ENCODE measurements around the gene C17orf58. TPM values are rescaled to one million over a fixed set of nuclear protein-coding genes. Genes with fewer than 3 reads are reported as not detected.
"Not testable (repeated sequence)": the region's sequence is repeated elsewhere in the genome, so short reads cannot be mapped to it uniquely, and the experiment has no call there.

C17orf58 gene
- total RNA-seq, result 20.9 and 32.7 TPM in 2 replicates

- peak; percentile 35 to 50 for DNase-seq (ENCODE audit: low read depth in 2 of 2)
Observed at GRCh38 chr17:67996301-67997171, at the start of gene C17orf58. Gene C17orf58 (minus strand): TSS chr17:67996469. CDS start chr17:67996198, 271 bp downstream.

- DNase-seq (ENCODE audit: low read depth in 2 of 2), result peak; percentile 57 to 71
Observed at GRCh38 chr17:68036304-68037147, 40.3 kb upstream of the C17orf58 start.

- peak; percentile 98 to 99 for DNase-seq (ENCODE audit: low read depth in 2 of 2)
Observed at GRCh38 chr17:68035523-68036303, 39.4 kb upstream of the C17orf58 start, which contains the start of gene KPNA2. Gene KPNA2 (plus strand): TSS chr17:68035735. CDS start chr17:68037133, 1,398 bp downstream.

- no peak for DNase-seq (ENCODE audit: low read depth in 2 of 2)
Observed at GRCh38 chr17:68035131-68035522, 38.9 kb upstream of the C17orf58 start.

- no peak for DNase-seq (ENCODE audit: low read depth in 2 of 2)
Observed at GRCh38 chr17:68034452-68034776, 38.1 kb upstream of the C17orf58 start.

GRCh38 chr17:68033636-68034451, 37.6 kb upstream of the C17orf58 start:
- peak; percentile 49 to 63 for DNase-seq (ENCODE audit: low read depth in 2 of 2)

GRCh38 chr17:68029512-68030215, 33.4 kb upstream of the C17orf58 start:
- DNase-seq (ENCODE audit: low read depth in 2 of 2), result no peak

- DNase-seq (ENCODE audit: low read depth in 2 of 2), result not testable (repeated sequence)
Observed at GRCh38 chr17:68022547-68022946, 26.3 kb upstream of the C17orf58 start.

GRCh38 chr17:68021963-68022362, 25.7 kb upstream of the C17orf58 start:
- no peak for DNase-seq (ENCODE audit: low read depth in 2 of 2)

- not testable (repeated sequence) for DNase-seq (ENCODE audit: low read depth in 2 of 2)
Observed at GRCh38 chr17:68020791-68021190, 24.5 kb upstream of the C17orf58 start.

- peak in 1 of 2 donors; percentile 8 for DNase-seq (ENCODE audit: low read depth in 2 of 2)
Observed at GRCh38 chr17:68020409-68020756, 24.1 kb upstream of the C17orf58 start.

GRCh38 chr17:68019675-68020408, 23.6 kb upstream of the C17orf58 start:
- DNase-seq (ENCODE audit: low read depth in 2 of 2), result peak; percentile 97 to 98

GRCh38 chr17:68019336-68019674, 23.0 kb upstream of the C17orf58 start:
- no peak for DNase-seq (ENCODE audit: low read depth in 2 of 2)

GRCh38 chr17:68018493-68018892, 22.2 kb upstream of the C17orf58 start:
- not testable (repeated sequence) for DNase-seq (ENCODE audit: low read depth in 2 of 2)

GRCh38 chr17:68016838-68017237, 20.6 kb upstream of the C17orf58 start:
- DNase-seq (ENCODE audit: low read depth in 2 of 2), result no peak

- no peak for DNase-seq (ENCODE audit: low read depth in 2 of 2)
Observed at GRCh38 chr17:68015081-68015723, 18.9 kb upstream of the C17orf58 start.

- no peak for DNase-seq (ENCODE audit: low read depth in 2 of 2)
Observed at GRCh38 chr17:68013385-68013784, 17.1 kb upstream of the C17orf58 start.

GRCh38 chr17:68011199-68011665, 15.0 kb upstream of the C17orf58 start:
- peak; percentile 35 to 54 for DNase-seq (ENCODE audit: low read depth in 2 of 2)

GRCh38 chr17:68006797-68007196, 10.5 kb upstream of the C17orf58 start:
- DNase-seq (ENCODE audit: low read depth in 2 of 2), result no peak

All from lung microvascular endothelial cell (primary cell).